ENCODE results near the gene MSH6. TPM values are rescaled to one million over a fixed set of nuclear protein-coding genes. Genes with fewer than 3 reads are reported as not detected.

MSH6 gene
- total RNA-seq = 123 and 128 TPM in 2 replicates

- Mint-ChIP-seq H3K27me3 (ENCODE audit: insufficient read depth) (no peaks in the 10 kb centered on the region), H3K4me3 (peak within 1 kb of the TSS; percentile 91), H3K4me1 (ENCODE audit: low read depth) (peaks cover 21% of the 10 kb centered on the region), H3K36me3 (ENCODE audit: low read depth) (peaks cover 10% of the 10 kb centered on the region), H3K9me3 (no peaks in the 10 kb centered on the region), H3K27ac (peak within 1 kb of the TSS; percentile 84)
- intact Hi-C loops (cut with micrococcal nuclease) = loop anchor here (1.0 to 5.0 kb wide), 7 partner anchors 123 to 866 kb away; partner anchors contain the start of genes FBXO11 and MSH2
- peak; percentile 89 for DNase-seq (ENCODE audit: low spot score)
Measured at GRCh38 chr2:47782671-47783485, at the start of gene MSH6. Gene MSH6 (plus strand): TSS chr2:47783145. CDS start chr2:47783234, 89 bp downstream.

- H3K4me3 Mint-ChIP-seq = no peak overlapping the region
- no peaks in the 10 kb centered on the region for H3K9me3 Mint-ChIP-seq
- H3K27ac Mint-ChIP-seq = no peak overlapping the region
- no peak for DNase-seq (ENCODE audit: low spot score)
- intact Hi-C loops (cut with micrococcal nuclease) = no loop called here
- H3K4me1 Mint-ChIP-seq (ENCODE audit: low read depth) = no peaks in the 10 kb centered on the region
- no peaks in the 10 kb centered on the region for H3K36me3 Mint-ChIP-seq (ENCODE audit: low read depth)
- peaks cover 2% of the 10 kb centered on the region for H3K27me3 Mint-ChIP-seq (ENCODE audit: insufficient read depth)
Measured at GRCh38 chr2:47735136-47735869, 47.6 kb upstream of the MSH6 start.

- DNase-seq (ENCODE audit: low spot score) = no peak
- H3K36me3 Mint-ChIP-seq (ENCODE audit: low read depth) = no peaks in the 10 kb centered on the region
- intact Hi-C loops (cut with micrococcal nuclease) = no loop called here
- no peaks in the 10 kb centered on the region for H3K4me1 Mint-ChIP-seq (ENCODE audit: low read depth)
- no peak overlapping the region for H3K4me3 Mint-ChIP-seq
- no peaks in the 10 kb centered on the region for H3K9me3 Mint-ChIP-seq
- H3K27ac Mint-ChIP-seq = no peak overlapping the region
- peaks cover 2% of the 10 kb centered on the region for H3K27me3 Mint-ChIP-seq (ENCODE audit: insufficient read depth)
Measured at GRCh38 chr2:47735912-47736311, 47.0 kb upstream of the MSH6 start.

- H3K4me1 Mint-ChIP-seq (ENCODE audit: low read depth) = no peaks in the 10 kb centered on the region
- H3K36me3 Mint-ChIP-seq (ENCODE audit: low read depth) = no peaks in the 10 kb centered on the region
- no peak overlapping the region for H3K4me3 Mint-ChIP-seq
- H3K27ac Mint-ChIP-seq = no peak overlapping the region
- intact Hi-C loops (cut with micrococcal nuclease) = no loop called here
- H3K27me3 Mint-ChIP-seq (ENCODE audit: insufficient read depth) = peaks cover 2% of the 10 kb centered on the region
- H3K9me3 Mint-ChIP-seq = no peaks in the 10 kb centered on the region
- DNase-seq (ENCODE audit: low spot score) = no peak
Measured at GRCh38 chr2:47737191-47737975, 45.6 kb upstream of the MSH6 start.

- DNase-seq (ENCODE audit: low spot score) = no peak
- Mint-ChIP-seq H3K9me3 (no peaks in the 10 kb centered on the region), H3K4me3 (no peak overlapping the region), H3K4me1 (ENCODE audit: low read depth) (no peaks in the 10 kb centered on the region), H3K27ac (no peak overlapping the region), H3K36me3 (ENCODE audit: low read depth) (no peaks in the 10 kb centered on the region), H3K27me3 (ENCODE audit: insufficient read depth) (no peaks in the 10 kb centered on the region)
- intact Hi-C loops (cut with micrococcal nuclease) = no loop called here
Measured at GRCh38 chr2:47738331-47738730, 44.6 kb upstream of the MSH6 start.

- no peak for DNase-seq (ENCODE audit: low spot score)
- Mint-ChIP-seq H3K27ac (no peak overlapping the region), H3K27me3 (ENCODE audit: insufficient read depth) (peaks cover 6% of the 10 kb centered on the region), H3K4me1 (ENCODE audit: low read depth) (no peaks in the 10 kb centered on the region), H3K36me3 (ENCODE audit: low read depth) (no peaks in the 10 kb centered on the region), H3K4me3 (no peak overlapping the region), H3K9me3 (no peaks in the 10 kb centered on the region)
- intact Hi-C loops (cut with micrococcal nuclease) = no loop called here
Measured at GRCh38 chr2:47741101-47741500, 41.8 kb upstream of the MSH6 start.

GRCh38 chr2:47741637-47742036 is 41.3 kb upstream of the MSH6 start:
- no peaks in the 10 kb centered on the region for H3K4me1 Mint-ChIP-seq (ENCODE audit: low read depth)
- intact Hi-C loops (cut with micrococcal nuclease) = no loop called here
- no peaks in the 10 kb centered on the region for H3K36me3 Mint-ChIP-seq (ENCODE audit: low read depth)
- no peak for DNase-seq (ENCODE audit: low spot score)
- H3K27ac Mint-ChIP-seq = no peak overlapping the region
- peaks cover 2% of the 10 kb centered on the region for H3K9me3 Mint-ChIP-seq
- H3K27me3 Mint-ChIP-seq (ENCODE audit: insufficient read depth) = peaks cover 6% of the 10 kb centered on the region
- no peak overlapping the region for H3K4me3 Mint-ChIP-seq

GRCh38 chr2:47744074-47744473 is 38.9 kb upstream of the MSH6 start:
- H3K9me3 Mint-ChIP-seq = peaks cover 8% of the 10 kb centered on the region
- H3K36me3 Mint-ChIP-seq (ENCODE audit: low read depth) = no peaks in the 10 kb centered on the region
- H3K27me3 Mint-ChIP-seq (ENCODE audit: insufficient read depth) = peaks cover 6% of the 10 kb centered on the region
- DNase-seq (ENCODE audit: low spot score) = no peak
- H3K4me3 Mint-ChIP-seq = no peak overlapping the region
- no peak overlapping the region for H3K27ac Mint-ChIP-seq
- intact Hi-C loops (cut with micrococcal nuclease) = no loop called here
- H3K4me1 Mint-ChIP-seq (ENCODE audit: low read depth) = no peaks in the 10 kb centered on the region

GRCh38 chr2:47747878-47748277 is 35.1 kb upstream of the MSH6 start:
- intact Hi-C loops (cut with micrococcal nuclease) = no loop called here
- peaks cover 4% of the 10 kb centered on the region for H3K4me1 Mint-ChIP-seq (ENCODE audit: low read depth)
- H3K4me3 Mint-ChIP-seq = no peak overlapping the region

GRCh38 chr2:47751856-47752414 is 31.0 kb upstream of the MSH6 start:
- Mint-ChIP-seq H3K36me3 (ENCODE audit: low read depth) (no peaks in the 10 kb centered on the region), H3K27me3 (ENCODE audit: insufficient read depth) (no peaks in the 10 kb centered on the region), H3K4me1 (ENCODE audit: low read depth) (peaks cover 4% of the 10 kb centered on the region), H3K27ac (no peak overlapping the region), H3K9me3 (peaks cover 3% of the 10 kb centered on the region), H3K4me3 (no peak overlapping the region)
- intact Hi-C loops (cut with micrococcal nuclease) = no loop called here
- no peak for DNase-seq (ENCODE audit: low spot score)

More at GRCh38 chr2:47747878-47748277, 35.1 kb upstream of the MSH6 start:
- Mint-ChIP-seq H3K9me3 (peaks cover 8% of the 10 kb centered on the region), H3K36me3 (ENCODE audit: low read depth) (no peaks in the 10 kb centered on the region), H3K27me3 (ENCODE audit: insufficient read depth) (peaks cover 6% of the 10 kb centered on the region), H3K27ac (no peak overlapping the region)
- DNase-seq (ENCODE audit: low spot score) = no peak

- H3K27me3 Mint-ChIP-seq (ENCODE audit: insufficient read depth) = peaks cover 2% of the 10 kb centered on the region
- intact Hi-C loops (cut with micrococcal nuclease) = loop anchor here (5.0 to 10.0 kb wide), 4 partner anchors 113 to 330 kb away; no protein-coding TSS in a partner anchor
- no peak overlapping the region for H3K4me3 Mint-ChIP-seq
Measured at GRCh38 chr2:47767497-47767844, 15.5 kb upstream of the MSH6 start.

GRCh38 chr2:47767880-47768609 is 14.9 kb upstream of the MSH6 start:
- Mint-ChIP-seq H3K27ac (no peak overlapping the region), H3K4me3 (no peak overlapping the region), H3K27me3 (ENCODE audit: insufficient read depth) (peaks cover 2% of the 10 kb centered on the region), H3K36me3 (ENCODE audit: low read depth) (no peaks in the 10 kb centered on the region), H3K9me3 (no peaks in the 10 kb centered on the region), H3K4me1 (ENCODE audit: low read depth) (peaks cover 11% of the 10 kb centered on the region)
- DNase-seq (ENCODE audit: low spot score) = peak; percentile 59
- intact Hi-C loops (cut with micrococcal nuclease) = loop anchor here (1.0 to 10.0 kb wide), 5 partner anchors 113 to 380 kb away; no protein-coding TSS in a partner anchor

More at GRCh38 chr2:47767497-47767844, 15.5 kb upstream of the MSH6 start:
- no peak for DNase-seq (ENCODE audit: low spot score)
- Mint-ChIP-seq H3K9me3 (no peaks in the 10 kb centered on the region), H3K4me1 (ENCODE audit: low read depth) (peaks cover 11% of the 10 kb centered on the region), H3K27ac (no peak overlapping the region), H3K36me3 (ENCODE audit: low read depth) (no peaks in the 10 kb centered on the region)
